GM18519 (cell line): ENCODE measurements around the gene VCAN.

Experiments used
- ATAC-seq: cut with Tn5 transposase; IDR thresholded peaks from one replicate; pipeline ENCODE4 v1.9.1; 2021; ENCODE audit warnings: mild to moderate bottlenecking, moderate library complexity; ENCODE audit not compliant: unreplicated experiment, low FRiP score

Gene VCAN

GRCh38 chr5:83559118-83559785 is 87.7 kb downstream of the VCAN start:
- ATAC-seq, result no peak

- ATAC-seq, result no peak
Observed at GRCh38 chr5:83562071-83562606, 90.6 kb downstream of the VCAN start.

DNA sequence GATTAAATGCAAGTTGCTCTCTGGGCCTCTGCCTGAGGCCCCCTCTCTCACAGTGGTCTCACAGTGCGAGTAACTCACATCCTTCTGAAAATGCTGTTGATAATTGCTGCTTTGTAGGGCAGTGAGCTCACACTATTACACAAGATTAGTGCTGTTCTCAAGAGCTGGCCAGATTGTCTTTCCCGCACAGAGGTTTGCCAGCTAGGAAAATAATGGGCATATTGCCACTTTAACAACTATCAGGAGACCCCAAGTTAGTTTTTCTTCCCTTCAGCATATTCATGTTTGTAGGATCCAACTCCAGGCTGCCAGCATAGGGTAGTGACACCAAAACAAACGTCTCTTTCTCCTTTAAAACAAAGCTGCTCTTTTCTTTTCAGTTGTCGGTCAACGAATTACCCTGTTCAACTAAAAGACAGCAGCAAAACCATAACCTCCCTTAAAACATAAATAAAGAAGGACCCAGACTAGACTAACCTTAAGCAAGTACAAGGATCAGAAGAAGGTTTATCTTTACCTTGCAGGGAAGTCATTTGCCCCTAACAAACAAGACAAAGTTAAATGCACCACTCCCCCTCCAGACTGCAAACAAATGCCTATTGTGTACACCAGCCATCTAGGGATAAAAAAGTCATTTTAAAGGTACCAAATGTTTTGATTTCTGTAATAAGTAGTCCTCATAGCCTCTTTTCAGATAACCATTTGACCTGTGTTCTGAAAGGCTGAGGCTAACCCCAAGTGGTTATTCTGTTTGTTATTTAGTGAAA is 91.4 kb downstream of the VCAN start:
- no peak for ATAC-seq

GRCh38 chr5:83563631-83564030 is 92.1 kb downstream of the VCAN start:
- ATAC-seq, result no peak

- ATAC-seq, result peak; percentile 68
Observed at GRCh38 chr5:83564069-83564749, 92.7 kb downstream of the VCAN start.

DNA sequence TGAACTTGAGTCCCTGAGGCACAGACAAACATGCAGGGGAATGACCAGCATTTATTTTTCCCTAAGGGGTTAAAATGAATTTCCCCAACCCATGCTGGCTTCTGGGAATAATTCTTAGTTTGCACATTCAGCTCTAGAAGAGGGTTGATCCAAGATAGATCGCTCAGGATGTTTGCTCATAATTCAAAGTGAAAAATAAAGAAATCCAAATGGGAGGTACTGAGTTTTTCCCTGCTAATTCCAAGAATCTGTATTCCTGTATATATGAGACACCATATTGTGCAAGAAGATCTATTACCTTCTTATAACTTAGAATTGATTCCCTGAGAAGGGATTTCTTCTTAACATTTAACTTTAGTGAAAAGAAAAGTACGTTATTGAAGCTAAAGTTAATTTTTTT is 96.2 kb downstream of the VCAN start:
- no peak for ATAC-seq

- no peak for ATAC-seq
Observed at GRCh38 chr5:83568186-83568585, 96.6 kb downstream of the VCAN start.

DNA sequence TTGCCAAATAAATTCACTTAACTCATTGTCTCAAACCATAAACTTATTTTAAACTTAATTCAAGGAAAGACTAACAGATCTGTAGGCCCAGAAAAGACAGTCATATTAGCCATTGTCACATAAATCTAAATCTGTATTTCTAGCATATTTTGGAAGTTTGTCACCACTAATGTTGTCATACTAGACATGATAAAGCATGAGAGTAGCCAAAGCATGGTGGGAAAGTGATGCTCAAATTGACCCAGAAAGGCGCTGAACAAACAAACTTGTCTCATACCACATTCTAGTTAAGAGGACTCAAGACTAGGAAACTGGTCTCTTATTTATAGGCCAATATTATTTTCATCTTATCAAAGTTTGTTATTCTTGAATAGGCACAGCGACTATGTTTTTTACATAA is 99.4 kb downstream of the VCAN start:
- ATAC-seq, result no peak

DNA sequence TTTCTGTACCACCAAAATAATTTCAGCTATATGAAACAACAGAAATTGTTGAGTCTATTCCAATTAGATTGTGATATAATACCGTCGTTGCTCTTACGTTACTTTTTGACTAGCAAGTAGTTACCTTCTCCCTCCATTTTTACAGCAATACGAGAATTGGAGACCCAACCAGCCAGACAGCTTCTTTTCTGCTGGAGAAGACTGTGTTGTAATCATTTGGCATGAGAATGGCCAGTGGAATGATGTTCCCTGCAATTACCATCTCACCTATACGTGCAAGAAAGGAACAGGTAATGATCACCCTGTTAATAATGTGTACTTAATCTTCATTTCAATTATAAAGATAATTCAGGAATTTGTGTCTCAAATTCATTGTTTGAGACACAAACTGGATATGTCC is 100.7 kb downstream of the VCAN start:
- no peak for ATAC-seq

DNA sequence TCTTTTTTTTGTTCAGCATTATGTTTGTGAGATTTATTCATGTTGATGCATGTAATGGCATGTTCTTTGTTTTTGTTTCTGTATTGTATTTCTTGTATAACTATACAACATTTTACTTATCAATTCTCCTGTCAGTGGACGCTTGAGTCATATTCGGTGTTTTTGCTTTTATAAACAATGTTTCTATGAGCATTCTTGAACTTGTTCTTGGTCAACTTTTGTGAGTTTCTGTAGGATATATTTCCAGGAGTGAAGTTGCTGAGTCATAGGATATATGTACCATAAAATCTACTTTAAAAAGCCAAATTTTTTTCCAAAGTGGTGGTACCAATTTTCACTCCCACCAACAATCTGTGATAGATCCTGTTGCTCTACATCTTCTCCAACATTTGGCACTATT is 104.8 kb downstream of the VCAN start:
- ATAC-seq, result no peak

DNA sequence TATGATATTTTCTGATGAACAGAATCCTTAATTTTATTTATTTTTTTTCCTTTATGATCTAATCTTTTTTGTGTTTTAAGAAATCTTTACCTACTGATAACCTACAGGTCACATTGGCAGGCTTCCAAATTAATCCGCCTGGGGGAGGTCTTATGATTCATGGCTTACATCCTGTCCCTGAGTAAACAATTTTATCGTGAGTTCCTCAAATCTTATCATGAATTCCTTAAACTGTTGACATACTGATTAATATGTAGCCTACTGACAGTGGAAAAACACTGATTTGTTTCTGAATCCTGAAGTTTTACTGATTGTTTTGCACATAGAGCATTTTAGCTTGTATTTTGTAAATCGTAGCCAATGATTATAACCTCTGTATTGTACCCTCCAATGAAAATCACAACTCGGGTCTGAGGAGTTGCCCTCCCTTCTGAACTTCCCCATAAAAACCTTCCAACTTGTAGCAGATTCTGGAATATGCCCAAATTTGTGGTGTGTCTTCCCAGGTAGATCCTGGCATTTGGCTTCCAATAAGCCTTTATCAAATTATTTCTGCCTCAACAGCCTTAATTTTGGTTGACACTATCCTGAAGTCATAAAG is 105.6 kb downstream of the VCAN start:
- ATAC-seq, result no peak

DNA sequence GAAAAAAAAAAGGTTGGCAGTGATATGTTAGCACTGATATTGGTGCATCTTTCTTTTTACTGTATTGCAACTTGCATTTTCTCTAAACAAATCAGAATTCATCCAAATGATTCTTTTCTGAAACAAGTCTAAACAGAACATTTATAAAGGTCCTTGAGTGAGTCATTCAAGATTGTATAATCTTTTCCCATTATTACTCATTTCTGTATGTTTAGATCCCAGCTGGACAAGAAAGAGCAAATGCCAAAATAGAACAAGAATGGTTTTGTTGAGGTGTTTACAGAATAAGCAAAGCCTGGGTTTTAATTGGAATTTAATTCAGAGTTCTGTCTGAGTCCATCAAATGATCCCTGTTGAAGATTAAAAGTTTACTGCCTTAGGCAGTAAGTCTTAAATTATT is 112.3 kb downstream of the VCAN start:
- no peak for ATAC-seq

DNA sequence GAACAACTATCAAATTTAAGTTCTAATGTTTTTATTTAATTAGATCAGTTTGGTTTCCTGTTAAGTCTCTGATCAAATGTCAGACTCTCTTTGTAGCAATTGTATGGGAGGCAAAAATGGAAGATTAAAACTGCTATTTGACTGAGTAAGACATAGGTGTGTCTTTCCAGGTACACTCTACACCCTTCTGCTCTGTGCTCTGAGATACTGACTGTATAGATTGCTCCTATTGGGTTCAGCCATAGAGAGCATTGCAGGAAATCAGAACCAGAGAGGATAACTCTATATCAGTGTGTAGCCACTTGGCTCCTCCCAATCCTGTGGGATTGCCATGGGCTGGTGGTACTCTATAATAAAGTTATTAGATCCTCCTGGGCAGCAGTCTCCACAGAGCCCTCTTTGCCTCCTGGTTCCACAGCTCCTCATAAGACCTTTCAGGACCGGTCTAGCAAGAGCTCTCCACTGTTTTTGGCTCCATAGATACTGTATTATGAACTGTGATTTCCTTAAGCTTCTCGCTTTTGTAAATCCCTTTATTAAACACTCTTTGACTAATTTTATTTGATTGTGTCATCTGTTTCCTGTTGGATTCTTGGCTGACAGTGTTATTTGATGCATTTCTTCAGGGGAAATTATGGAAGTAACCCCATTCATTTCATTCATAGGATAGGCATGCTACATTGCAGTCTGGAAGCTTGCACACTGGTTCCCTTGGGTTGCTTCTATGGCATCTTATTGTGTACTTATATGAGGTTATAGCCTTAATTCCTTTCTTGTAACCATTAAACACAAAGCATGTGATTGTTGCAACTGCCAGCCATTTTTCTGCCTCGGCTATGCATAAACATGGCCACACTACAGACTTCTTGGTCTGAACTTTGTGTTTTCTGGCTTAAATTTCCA is 115.6 kb downstream of the VCAN start:
- no peak for ATAC-seq

DNA sequence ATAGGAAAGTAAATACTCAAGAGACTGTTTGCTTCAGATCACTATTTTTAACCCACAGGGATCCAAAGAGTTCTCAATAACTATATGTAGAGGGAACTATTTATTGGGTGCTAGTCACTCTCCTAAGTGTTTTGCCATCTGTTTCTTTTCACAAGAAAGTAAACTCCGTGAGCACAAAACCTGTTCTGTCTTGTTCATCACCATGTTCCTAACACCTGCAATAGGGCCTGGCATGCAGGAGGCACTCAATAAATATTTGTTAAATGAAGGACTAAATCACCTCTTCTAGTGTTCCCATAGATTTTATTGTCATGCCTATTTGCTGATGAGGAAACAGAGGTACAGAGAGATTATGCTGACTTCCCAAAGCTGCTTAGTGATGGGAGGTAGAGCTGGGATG is 118.2 kb downstream of the VCAN start:
- ATAC-seq, result no peak

- ATAC-seq, result no peak
Observed at GRCh38 chr5:83590966-83591365, 119.4 kb downstream of the VCAN start.

GRCh38 chr5:83595217-83595616 is 123.7 kb downstream of the VCAN start:
- ATAC-seq, result no peak

DNA sequence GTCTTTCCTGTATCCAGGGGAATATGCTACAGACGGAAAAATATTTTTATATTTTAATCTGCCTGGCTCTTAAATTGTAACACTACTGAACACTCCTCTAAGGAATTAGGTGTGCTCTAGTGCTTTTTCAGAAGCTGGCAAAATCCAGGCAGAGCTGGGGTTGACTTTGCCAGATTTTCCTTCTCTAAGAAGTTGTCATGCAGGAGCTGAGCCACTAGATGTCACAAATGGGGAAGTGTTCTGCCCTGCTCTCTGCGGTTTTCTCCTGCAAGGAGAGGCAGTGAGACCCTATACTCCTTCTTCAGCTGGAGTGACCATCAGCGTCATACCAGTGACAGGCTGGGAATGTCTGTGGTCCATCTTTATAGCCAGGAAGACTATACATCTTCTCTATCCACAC is 136.6 kb downstream of the VCAN start:
- no peak for ATAC-seq

DNA sequence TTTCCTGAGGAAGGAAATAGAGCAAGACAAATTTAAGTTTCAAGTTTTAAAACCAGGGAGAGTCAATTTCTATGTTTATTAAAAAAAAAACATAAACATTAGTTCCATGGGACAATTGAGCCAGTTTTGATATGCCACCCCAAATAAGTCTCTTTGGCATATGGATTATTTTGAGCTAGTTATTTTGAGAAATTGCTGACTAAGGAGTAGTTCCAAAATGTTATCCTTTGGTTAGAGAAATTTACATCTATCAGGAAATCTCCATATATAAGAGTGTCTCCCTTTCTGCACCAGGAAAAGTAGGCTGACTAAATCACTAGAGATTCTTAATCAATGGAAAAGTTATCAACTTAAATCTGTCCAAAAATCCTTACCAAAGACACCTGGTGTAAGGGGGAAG is 143.3 kb downstream of the VCAN start:
- no peak for ATAC-seq

DNA sequence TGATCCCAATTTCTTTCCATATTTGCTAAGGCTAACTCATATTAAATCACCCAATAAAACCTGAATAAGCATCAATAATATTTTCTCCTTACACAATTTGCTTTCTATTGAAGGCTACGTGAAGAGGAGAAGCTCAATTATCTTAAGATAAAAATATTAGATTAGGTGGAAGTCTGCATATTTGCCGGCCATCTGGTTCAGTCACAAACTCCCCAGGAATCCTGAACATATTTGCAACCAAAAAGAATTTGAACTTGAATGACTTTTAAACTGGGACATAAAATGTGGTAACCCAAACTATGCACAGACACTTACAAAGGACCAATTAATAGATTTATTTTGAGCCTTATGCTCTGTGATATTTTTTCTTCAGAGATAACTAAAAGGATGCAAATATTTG is 156.8 kb downstream of the VCAN start:
- ATAC-seq, result no peak
